HG03378 (cell line): ENCODE measurements around the gene TRAF3IP1.

Experiments used
- ATAC-seq: cut with Tn5 transposase; IDR thresholded peaks from one replicate; pipeline ENCODE4 v1.9.1; 2021; ENCODE audit warnings: mild to moderate bottlenecking, moderate library complexity; ENCODE audit not compliant: unreplicated experiment

TRAF3IP1 gene

DNA sequence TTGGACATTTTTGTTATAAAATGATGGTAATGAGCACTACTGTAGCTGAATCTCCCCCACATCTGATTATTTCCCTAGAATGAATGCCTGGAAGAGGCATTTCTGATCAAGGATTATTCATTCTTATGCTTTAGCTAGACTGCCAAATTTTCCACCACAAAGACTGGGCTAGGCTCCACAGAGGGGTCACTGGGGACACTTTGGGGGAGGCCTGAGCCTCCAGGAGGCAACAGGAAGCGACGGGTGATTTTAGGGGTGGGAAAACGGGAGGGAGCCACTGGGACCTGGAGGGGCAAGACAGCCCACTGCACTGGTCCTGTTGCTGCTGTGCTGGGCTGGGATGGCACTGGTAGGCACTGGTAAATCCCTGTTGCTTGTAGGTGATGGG lies 104.0 kb downstream of the TRAF3IP1 start:
- ATAC-seq: no peak

DNA sequence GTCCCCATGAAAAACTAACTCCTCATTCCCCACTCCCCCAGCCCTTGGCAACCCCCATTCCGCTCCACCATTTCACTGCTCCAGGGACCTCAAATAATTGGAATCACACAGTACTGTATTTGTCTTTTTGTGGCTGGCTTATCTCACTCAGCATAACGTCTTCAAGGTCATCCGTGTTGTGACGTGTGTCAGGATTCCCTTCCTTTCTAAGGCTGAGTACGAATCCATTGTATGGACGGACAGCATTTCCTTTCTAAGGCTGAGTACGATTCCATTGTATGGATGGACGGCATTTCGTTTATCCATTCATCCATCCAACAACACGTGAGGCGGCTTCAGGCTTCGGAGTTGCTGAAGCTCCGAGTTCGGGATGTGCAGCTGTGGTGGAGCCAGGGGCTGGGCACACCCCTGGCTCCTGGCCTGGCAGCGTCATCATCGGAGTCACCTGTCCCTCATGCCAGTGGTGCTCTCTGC lies 105.2 kb downstream of the TRAF3IP1 start:
- no peak for ATAC-seq

DNA sequence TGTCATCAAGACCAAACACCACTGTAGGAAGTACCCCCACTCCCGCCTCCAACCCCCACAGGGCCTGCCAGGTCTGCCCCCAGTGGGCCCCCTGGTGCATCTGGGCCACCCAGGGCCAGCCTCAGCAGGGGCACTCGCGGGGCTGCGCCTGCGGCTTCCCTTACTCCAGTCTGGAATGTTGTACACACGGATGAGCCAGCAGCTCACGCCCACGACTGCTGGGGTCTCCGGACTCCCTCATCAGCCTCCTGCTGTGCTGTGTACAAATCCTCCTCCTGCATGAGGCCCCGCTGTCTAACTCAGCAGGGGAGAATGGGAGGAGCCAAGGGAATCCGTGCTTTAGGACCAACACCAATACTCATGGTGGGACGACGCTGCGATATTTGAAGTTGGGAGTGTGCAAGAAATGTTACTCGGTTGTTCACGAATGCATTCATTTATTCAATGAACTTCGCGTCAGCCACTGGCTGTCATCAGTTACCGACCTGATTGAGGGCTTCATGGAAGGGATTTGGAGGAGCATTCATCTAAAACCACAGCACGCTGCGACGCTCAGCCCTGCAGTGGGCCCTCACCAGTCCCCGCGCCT lies 105.8 kb downstream of the TRAF3IP1 start:
- ATAC-seq: peak; percentile 32

DNA sequence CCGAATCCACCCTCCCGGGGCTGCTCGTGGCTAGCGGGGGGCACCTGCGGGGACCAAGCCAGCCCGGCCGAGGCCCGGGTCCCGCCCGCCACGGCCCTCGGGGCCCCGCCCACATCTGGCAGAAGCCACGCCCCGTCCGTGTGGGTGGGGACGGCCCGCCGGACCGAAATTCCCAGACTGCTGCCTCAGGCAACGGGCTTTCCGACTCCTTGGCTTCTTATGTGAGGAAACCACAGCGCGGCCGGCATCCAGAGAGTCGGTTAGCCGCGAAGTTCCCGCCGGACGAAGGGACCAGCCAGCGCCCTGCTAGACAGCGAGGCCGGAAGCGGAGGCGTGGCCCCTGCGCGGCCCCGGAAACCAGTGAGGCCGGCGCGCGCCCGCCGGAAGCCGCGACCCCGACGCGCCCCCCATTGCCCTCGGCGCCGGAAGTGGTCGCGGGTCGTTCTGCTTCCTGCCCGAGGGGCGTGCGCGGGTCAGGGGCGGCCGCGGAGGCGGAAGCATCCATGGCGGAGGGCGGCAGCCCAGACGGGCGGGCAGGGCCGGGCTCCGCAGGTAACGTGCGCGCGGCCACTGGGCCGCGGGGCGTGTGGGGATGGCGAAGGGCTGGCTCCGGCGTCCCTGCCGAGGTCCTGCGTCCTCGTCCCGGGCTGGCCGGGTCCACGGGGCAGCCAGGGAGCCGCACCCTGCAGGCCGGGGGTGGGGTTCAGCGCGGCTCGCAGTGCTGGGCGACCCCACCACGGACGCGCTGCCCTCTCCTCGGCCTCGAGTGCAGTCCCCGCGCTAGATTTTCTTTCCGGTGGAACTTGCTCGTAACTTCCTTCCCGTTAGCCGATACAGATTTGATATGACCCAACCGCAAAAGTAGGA lies 106.5 kb downstream of the TRAF3IP1 start, which contains the start of gene ASB1:
Gene ASB1 (plus strand): TSS at position 360 of the 867 bp plus-strand sequence. CDS start 144 bp downstream, at position 504.
- peak; percentile 62 for ATAC-seq

DNA sequence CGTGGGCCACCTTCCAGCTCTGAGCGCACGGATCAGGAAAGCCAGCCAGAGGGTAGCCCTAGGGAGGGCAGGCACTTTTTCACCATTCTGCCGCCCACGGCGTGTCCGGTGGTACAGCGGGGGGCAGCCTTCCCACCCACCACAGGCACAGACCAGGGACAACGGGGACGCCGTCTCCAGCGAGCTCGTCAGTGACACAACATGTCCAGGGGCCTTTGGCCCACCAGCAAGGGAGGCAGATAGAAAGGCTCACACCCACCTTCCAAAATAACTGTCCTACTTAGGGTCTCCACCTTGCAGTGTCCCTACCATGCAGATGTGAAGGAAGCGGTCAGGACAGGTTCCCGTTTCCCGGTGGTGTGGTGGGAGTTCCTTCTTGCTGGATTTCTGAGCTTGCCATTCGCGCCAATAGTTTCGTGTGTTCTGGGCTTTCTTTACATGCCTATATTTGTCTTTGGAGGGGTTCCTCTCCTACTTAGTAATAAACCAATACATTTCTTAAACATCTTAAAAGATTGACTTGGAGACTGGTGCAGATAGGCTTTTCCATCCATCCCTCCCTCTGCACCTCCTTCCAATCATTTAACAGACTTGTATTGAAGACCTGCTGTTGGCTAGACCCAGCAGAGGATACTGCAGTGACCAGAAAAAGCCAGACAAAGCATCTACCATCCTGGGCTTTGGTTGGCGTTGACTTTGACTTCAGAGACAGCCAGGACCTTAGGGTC lies 107.3 kb downstream of the TRAF3IP1 start:
- ATAC-seq: peak; percentile 16

DNA sequence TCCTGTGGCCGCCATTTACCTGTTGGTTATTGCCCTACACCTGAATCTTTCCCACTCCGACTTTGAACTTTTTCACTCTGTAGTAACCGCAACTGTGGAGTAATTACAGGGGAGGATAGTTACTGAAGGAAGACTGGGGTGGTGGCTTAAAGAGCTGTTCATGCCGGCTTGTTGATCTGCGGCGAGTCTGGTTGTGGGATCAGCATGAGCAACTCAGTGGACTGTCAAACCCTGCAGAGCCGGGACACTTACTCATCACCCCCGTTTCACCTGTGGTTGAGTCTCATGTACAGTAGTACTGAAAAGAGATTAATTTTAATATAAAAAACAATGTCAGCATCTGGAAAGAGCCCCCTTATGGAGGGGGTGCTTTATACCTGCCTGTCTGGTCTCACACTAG lies 108.5 kb downstream of the TRAF3IP1 start:
- ATAC-seq: no peak

DNA sequence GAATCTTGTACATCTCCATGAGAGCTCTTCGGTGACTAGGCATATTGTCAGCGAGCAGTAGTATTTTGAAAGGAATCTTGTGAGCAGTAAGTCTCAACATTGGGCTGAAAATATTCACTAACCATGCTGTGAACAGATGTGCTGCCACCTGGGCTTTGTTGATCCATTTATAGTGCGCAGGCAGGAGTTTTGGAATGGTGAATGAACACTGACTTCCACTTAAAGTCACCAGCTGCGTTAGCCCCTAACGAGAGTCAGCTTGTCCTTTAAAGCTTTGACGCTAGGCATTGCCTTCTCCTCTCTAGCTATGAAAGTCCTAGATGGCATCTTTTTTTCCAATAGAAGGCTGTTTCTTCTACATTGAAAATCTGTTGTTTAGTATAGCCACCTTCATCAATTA lies 110.5 kb downstream of the TRAF3IP1 start:
- ATAC-seq: no peak

DNA sequence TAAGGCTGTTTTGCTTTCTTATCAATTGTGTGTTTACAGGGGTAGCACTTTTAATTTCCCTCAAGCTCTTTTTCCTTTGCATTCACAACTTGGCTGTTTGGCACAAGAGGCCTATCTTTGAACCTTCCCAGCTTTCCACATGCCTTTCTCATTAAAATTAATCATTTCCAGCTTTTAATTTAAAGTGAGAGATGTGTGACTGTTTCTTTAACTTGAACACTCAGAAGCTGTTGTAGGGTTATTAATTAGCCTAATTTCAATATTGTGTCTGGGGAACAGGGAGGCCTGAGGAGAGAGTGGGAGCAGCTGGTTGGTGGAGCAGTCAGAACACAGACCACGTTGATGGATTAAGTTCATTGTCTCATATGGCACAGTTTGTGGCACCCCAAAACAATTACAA lies 111.1 kb downstream of the TRAF3IP1 start:
- no peak for ATAC-seq

DNA sequence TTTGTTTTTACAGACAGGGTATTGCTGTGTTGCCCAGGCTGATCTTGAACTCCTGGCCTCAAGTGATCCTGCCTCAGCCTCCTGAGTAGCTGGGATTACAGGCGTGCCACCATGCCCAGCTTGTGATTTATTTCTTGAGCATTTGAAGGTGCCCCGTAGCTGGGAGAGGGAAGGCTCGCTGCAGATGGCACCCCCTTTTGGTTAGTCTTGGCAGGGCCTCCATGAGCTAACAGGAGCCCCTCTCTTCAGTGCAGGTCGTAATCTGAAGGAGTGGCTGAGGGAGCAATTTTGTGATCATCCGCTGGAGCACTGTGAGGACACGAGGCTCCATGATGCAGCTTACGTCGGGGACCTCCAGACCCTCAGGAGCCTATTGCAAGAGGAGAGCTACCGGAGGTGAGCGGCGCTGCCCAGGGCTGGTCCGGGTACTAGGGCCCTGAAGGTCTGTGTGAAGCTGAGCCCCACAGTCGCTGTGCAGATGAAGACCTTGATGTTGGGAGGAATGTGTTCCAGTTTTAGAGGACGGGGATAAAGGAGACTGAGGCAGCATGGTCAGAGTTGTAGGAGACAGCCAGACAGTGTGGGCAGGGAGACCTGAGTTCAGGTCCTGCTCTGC lies 113.1 kb downstream of the TRAF3IP1 start:
- ATAC-seq: no peak

DNA sequence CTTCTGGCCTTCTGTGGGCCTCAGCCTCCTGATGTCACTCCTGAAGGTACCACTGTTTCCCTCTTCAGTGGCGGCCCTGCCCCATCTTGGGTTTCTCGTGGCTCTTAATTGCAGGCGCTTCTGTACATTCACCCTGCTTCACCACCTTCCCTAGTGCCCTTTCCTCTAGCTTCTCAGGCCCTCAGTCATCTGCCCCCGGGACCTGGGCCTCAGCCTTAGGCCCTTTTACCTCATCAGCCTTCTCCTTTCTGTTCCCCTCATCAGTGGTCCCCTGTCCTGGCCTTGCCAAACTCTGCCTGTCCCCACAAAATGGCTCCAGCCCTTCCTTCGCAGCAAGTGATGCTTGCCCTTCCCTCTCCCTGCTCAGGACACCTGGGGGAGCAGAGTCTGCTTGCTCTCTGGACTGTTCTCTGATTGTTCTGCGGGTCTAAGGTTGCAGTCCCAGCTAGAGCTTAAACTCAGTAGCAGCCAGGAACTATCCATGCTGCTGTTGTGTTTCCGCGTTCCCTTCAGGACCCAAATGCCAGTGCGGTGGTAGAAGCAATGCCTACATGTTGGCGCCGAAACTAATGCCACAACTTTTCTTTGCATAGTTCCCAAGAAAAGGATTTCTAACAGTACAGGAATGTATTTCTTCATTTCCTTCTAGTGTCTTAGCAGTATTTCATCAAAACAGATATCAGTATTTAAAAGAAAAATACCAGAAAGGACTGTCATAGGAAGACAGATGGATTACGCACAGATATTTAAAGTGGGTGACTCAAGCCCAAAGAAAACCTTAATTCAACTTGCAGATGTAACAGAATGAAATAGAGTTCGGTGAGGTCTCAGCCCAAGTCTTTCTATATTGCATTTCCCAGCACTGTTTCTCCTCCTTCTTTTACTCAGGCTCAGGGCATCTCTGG lies 113.9 kb downstream of the TRAF3IP1 start:
- no peak for ATAC-seq

DNA sequence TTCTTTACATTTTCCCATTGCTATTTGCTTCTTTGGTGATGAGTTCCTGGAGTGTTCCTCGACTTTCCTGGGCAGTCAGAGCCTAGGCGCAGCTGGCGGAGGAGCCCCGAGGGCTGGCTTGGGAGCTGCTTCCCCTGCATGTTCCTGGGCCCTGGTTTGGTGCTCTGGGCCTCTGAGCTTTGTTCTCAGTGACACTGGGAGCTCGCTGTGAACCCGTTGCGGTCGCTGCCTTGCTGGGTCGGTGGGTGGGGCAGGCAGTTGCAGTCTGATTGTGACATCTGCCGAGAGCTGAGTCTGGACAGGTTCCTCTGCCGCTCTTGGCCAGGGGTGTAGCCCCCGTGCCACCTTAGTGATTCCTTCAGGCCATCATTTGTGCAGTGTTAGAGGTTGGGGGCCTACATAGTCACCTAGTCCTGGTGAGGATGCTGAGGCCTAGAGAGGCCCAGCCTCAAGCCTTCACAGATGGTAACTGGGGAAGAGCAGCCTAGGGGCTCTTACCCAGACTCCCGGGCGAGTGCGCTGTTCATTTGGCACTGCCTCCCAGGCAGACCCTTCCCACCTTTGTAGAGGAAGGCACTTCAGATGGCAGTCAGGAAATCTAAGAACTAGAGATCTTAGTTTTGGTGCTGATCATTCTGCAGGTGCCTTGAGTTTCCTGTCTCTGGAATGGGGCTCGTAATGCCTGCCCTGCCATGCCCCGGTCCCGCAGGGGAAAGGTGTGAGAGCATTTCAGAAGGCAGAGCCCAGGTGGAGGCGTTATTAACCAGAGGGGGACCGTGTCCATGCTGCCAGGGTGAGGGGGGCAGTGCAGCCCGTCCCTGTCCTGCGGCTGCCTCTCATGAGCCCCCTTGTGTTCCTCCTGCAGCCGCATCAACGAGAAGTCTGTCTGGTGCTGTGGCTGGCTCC lies 114.8 kb downstream of the TRAF3IP1 start:
- no peak for ATAC-seq

DNA sequence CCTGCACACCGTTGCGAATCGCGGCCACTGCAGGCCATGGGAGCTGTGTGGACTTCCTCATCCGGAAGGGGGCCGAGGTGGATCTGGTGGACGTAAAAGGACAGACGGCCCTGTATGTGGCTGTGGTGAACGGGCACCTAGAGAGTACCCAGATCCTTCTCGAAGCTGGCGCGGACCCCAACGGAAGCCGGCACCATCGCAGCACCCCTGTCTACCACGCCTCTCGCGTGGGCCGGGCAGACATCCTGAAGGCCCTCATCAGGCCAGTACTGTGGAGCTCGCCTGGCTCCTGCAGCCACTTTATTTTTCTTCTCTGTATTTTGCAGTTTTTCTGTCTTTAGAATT lies 115.4 kb downstream of the TRAF3IP1 start:
- no peak for ATAC-seq

DNA sequence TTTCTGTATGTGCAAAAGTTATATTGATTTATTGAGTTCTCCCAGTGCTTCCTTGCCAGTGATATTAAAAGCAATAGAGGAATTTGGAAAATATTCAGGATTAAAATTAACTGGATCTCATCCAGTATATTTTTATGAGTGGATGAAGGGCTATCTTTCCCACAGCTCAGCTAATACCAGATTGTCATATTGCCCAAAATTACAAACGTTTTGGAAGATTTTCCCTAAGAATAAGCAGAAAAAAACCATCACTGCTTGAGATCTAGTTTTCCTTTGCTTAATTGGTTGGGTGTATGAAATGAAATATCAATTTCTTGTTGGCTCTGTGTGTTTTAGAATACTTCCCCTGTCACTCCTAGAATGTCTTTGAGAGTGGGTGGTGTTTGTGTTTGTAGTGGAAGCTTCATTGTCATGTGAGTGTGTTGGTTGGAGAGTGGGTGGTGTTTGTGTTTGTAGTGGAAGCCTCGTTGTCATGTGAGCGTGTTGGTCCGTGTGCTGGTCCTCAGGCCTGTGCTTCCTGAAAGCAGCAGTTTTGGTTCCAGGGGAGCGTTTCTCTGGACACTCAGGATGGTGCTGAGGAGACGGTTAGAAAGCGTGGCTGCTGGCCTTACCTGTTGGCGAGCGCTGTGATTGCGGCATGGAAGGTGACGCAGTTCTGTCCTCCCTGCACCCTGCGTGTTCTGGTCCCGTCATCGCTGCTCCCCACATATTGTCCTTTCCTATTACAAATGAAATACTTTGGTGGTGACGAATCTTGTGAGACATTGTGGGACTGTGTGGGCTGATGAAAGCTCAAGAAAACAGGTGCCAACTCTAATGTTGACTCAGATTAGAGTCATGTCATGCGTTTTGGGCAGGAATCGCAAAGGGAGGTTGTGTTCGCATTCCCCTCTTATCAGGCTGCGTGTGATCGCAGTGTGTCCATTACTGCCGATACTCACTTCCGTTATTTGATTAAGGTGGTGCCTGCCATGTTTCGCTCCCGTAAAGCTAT lies 118.8 kb downstream of the TRAF3IP1 start:
- no peak for ATAC-seq

DNA sequence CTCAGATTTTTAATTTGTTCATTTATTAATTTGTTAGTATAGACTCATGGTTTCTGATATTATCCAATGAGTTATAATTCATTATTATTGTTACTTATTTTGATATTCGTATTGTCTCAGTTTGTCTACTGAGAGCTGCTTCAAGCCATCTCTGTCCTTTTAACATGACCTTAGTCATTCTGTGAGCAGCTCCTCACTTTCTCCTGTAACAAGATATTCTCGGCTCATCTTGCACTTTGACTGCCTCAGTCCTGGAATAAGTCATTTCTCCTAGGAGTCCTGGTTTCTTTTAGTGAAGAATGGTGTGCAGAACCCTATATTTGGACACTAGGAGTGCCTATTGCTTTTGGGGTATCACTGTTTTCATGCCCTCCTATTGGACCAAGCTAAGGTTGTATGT lies 119.6 kb downstream of the TRAF3IP1 start:
- no peak for ATAC-seq

DNA sequence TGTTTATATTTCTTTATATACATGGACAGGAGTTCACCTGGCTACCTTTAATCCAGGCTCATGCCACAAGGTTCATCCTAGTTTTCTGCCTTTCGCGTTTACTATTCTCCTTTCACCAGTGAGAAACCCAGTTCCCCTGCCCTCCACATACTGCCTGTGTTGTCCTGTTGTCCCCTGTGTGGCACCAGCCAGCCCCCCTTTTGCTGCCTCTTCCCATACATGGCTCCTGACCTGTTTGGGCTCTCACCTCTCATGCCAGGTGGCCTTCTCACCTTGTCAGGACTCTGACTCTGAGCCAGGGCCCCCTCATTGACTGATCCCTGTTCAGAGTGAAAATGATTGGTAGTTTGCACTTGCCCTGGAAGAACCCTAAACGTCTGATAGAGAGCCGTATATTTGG lies 120.0 kb downstream of the TRAF3IP1 start:
- ATAC-seq: no peak

DNA sequence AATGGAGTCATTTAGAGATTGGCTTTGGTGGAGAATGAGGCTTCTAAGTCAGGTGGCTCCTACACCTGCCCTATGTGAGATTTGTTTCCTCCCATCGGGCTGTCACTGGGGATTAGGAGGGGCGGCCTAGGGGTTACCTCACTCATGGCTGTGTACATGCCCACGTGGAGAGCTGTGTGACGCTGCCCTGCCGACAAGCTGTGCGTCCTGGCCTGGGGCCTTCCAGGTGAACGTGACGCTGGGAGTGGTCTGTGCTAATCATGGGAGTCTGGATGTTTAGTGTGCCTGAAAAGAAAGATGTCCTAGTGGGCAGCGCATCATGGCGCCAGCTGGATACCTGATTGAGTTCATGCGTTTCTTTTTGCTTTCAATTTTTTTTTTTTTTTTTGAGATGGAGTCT lies 120.4 kb downstream of the TRAF3IP1 start:
- ATAC-seq: no peak

DNA sequence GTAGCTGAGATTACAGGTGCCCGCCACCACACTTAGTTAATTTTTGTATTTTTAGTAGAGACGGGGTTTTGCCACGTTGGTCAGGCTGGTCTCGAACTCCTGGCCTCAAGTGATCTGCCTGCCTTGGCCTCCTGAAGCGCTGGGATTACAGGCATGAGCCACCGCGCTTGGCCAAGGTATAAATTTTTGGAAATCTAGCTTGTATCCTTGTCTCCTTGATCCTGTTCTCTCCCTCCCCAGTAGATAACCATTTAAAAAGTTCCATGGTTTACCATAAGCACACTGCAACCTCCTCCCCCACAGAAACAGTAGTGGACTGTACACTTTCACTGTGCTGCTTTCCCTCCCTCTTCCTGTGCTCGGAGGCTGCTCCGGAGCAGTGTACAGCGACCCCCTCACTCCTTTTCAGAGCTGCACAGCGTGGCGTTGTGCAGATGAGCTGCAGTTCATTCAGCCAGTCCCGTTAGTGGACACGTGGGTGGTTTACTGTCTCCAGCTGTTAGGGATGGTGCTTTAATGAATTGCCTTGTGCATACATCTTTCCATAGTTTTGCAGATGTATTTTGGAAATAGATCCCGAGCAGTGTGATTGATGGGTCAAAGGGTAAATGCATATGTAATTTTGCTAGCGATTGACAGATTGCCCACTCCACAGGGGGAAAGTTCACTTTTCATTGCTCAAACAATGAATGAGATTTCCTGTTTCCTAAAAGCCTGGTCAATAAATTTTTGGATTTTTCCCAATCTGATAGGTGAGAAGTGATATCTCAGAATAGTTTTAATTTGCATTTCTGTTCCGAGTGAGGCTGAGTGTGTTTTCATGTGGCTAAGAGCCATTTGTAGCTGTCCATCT lies 121.2 kb downstream of the TRAF3IP1 start:
- ATAC-seq: no peak
